Muscle of leg (tissue), 11 donors: ENCODE results near the gene PPM1H. TPM values are rescaled to one million over a fixed set of nuclear protein-coding genes. Genes with fewer than 3 reads are reported as not detected.
"Not testable (repeated sequence)": the region's sequence is repeated elsewhere in the genome, so short reads cannot be mapped to it uniquely, and the experiment has no call there.

ENCODE experiments used
- DNase-seq: peaks from one replicate; pipeline ENCODE4 v3.0.0; 2013
- H3K27ac ChIP-seq: one replicate; pipeline ENCODE4 v1.5.1; 2013; ENCODE audit warnings: mild to moderate bottlenecking, low read length, control low read depth
- H3K27me3 ChIP-seq: one replicate; pipeline ENCODE4 v1.6.1; 2013; ENCODE audit warnings: low read length; ENCODE audit not compliant: control insufficient read depth, insufficient read depth
- H3K36me3 ChIP-seq: one replicate; pipeline ENCODE4 v1.6.1; 2013; ENCODE audit warnings: low read length; ENCODE audit not compliant: control insufficient read depth, insufficient read depth
- H3K4me1 ChIP-seq: one replicate; pipeline ENCODE4 v1.6.1; 2013; ENCODE audit warnings: low read length; ENCODE audit not compliant: control insufficient read depth, insufficient read depth
- H3K4me3 ChIP-seq: one replicate; pipeline ENCODE4 v1.5.1; 2013; ENCODE audit warnings: low read length, control low read depth
- H3K9me3 ChIP-seq: replicated peaks from 2 replicates; pipeline ENCODE4 v1.6.1; 2013; ENCODE audit warnings: low read depth, low read length; ENCODE audit not compliant: control insufficient read depth
- WGBS: methylation state at CpG from one replicate; pipeline ENCODE4 v1.1.5; 2013; ENCODE audit warnings: missing lambda C conversion rate; ENCODE audit not compliant: insufficient coverage; 5-methylcytosine and 5-hydroxymethylcytosine counted together
- polyA plus RNA-seq, 8 donors: library from polyadenylated mRNA; unstranded; fragments of 120-200 nt; gene quantifications; one replicate each; pipeline versions ENCODE4 v1.2.1 to v1.2.3, GENCODE V29; 2013; ENCODE audit warnings: inconsistent platforms in 1 of 8, low replicate concordance in 1 of 8; ENCODE audit not compliant: insufficient read length in 8 of 8, insufficient read depth in 1 of 8
- total RNA-seq: library from RNA; stranded (reverse); fragments of 120-200 nt; gene quantifications from one replicate; pipeline ENCODE4 v1.2.4, GENCODE V29; 2013

PPM1H gene
- total and polyA plus RNA-seq, 9 donors, result 2.7 to 4.2 (median 3.4) TPM

GRCh38 chr12:62966990-62967506 lies 32.1 kb upstream of the PPM1H start:
- no peaks in the 10 kb centered on the region for H3K4me1 ChIP-seq
- no peaks in the 10 kb centered on the region for H3K36me3 ChIP-seq
- no peak overlapping the region for H3K27ac ChIP-seq
- no peak for DNase-seq
- no peak overlapping the region for H3K4me3 ChIP-seq
- no peaks in the 10 kb centered on the region for H3K9me3 ChIP-seq
- H3K27me3 ChIP-seq, result no peaks in the 10 kb centered on the region

DNA sequence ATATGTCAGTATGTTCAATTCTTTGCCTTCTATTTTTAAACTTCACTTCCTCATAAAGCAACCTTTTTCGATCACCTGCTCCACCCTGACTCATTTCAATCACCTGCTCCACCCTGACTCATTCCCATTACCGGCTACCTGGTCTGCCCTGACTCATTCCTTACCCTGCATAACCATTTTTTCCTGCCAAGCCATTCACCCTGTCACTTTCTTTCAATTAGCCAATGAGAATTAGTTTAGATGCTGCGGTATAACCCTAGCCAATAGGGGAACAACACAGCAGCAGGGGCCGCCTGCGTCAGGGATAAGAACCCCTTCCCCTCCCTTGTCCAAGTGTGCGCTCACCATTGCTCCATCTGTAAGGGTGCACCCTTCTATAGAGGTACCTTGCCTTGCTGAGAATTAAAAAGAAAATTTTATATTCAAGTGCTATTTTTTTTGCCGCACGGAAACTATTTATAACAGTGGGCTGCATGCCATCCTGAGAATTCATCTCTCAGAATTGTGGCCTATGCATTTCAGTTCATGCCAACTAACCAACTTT lies 31.6 kb upstream of the PPM1H start:
- 83% methylated on average over 2 of the region's 8 CpGs for WGBS
- not testable (repeated sequence) for H3K4me3 ChIP-seq, H3K27ac ChIP-seq, DNase-seq, H3K9me3 ChIP-seq, H3K27me3 ChIP-seq, H3K36me3 ChIP-seq, H3K4me1 ChIP-seq

DNA sequence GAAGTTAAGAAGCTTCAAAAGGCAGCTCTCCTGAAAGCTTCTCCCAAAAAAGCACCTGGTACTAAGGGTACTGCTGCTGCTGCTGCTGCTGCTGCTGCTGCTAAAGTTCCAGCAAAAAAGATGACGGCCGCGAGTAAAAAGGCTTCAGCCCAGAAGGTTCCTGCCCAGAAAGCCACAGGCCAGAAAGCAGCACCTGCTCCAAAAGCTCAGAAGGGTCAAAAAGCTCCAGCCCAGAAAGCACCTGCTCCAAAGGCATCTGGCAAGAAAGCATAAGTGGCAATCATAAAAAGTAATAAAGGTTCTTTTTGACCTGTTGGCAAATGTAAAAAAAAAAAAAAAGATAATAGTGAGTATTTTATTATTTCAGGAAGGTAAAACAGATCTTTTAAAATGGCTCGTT lies 30.8 kb upstream of the PPM1H start:
- WGBS, result 82% methylated on average over 3 of the region's 4 CpGs
- H3K36me3 ChIP-seq, result not testable (repeated sequence)

GRCh38 chr12:62965242-62965641 lies 30.3 kb upstream of the PPM1H start:
- H3K27me3 ChIP-seq, H3K27ac ChIP-seq, H3K4me1 ChIP-seq, DNase-seq, H3K36me3 ChIP-seq, H3K9me3 ChIP-seq, H3K4me3 ChIP-seq: not testable (repeated sequence)
- WGBS, result 90% methylated on average over 10 of the region's 11 CpGs

More for the DNA sequence above, 30.8 kb upstream of the PPM1H start:
- not testable (repeated sequence) for H3K9me3 ChIP-seq, H3K27ac ChIP-seq, H3K4me3 ChIP-seq, DNase-seq, H3K27me3 ChIP-seq, H3K4me1 ChIP-seq

GRCh38 chr12:62963486-62964041 lies 28.6 kb upstream of the PPM1H start:
- no peaks in the 10 kb centered on the region for H3K4me1 ChIP-seq
- 63% methylated on average over 1 of the region's 2 CpGs for WGBS
- no peak overlapping the region for H3K4me3 ChIP-seq
- H3K9me3 ChIP-seq, result no peaks in the 10 kb centered on the region
- H3K27ac ChIP-seq, result no peak overlapping the region
- no peak for DNase-seq
- no peaks in the 10 kb centered on the region for H3K27me3 ChIP-seq
- no peaks in the 10 kb centered on the region for H3K36me3 ChIP-seq

- H3K27ac ChIP-seq, result no peak overlapping the region
- H3K9me3 ChIP-seq, result no peaks in the 10 kb centered on the region
- no peak for DNase-seq
- H3K4me3 ChIP-seq, result no peak overlapping the region
- no CpG with 5 or more reads among the region's 1 CpG for whole genome bisulfite sequencing
- no peaks in the 10 kb centered on the region for H3K36me3 ChIP-seq
- no peaks in the 10 kb centered on the region for H3K27me3 ChIP-seq
- H3K4me1 ChIP-seq, result no peaks in the 10 kb centered on the region
These were observed 25.4 kb upstream of the PPM1H start for GRCh38 chr12:62960324-62960723.

DNA sequence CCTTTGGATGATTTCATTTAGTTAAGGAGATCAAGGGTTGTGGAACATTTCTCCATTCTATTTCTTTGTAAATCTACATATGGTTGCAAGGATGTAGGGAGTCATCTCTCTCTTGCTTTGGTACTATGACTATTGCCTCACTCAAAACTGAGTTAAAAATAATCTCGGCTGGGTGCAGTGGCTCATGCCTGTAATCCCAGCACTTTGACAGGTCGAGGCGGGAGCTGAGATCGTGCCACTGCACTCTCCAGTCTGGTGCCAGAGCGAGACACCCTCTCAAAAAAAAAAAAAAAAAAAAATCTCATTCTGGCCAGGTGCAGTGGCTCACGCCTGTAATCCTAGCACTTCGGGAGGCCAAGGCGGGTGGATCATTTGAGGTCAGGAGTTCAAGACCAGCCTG lies 24.8 kb upstream of the PPM1H start:
- H3K27me3 ChIP-seq, result no peaks in the 10 kb centered on the region
- no CpG with 5 or more reads among the region's 8 CpGs for WGBS
- H3K9me3 ChIP-seq, result no peaks in the 10 kb centered on the region
- H3K4me3 ChIP-seq, result no peak overlapping the region
- H3K4me1 ChIP-seq, result no peaks in the 10 kb centered on the region
- H3K27ac ChIP-seq, result no peak overlapping the region
- no peak for DNase-seq
- no peaks in the 10 kb centered on the region for H3K36me3 ChIP-seq

GRCh38 chr12:62957233-62957953 lies 22.4 kb upstream of the PPM1H start:
- H3K4me1 ChIP-seq, result no peaks in the 10 kb centered on the region
- WGBS, result no CpG with 5 or more reads among the region's 2 CpGs
- H3K36me3 ChIP-seq, result no peaks in the 10 kb centered on the region
- no peaks in the 10 kb centered on the region for H3K27me3 ChIP-seq
- DNase-seq, result peak; percentile 2
- H3K9me3 ChIP-seq, result no peaks in the 10 kb centered on the region
- no peak overlapping the region for H3K27ac ChIP-seq
- H3K4me3 ChIP-seq, result no peak overlapping the region

DNA sequence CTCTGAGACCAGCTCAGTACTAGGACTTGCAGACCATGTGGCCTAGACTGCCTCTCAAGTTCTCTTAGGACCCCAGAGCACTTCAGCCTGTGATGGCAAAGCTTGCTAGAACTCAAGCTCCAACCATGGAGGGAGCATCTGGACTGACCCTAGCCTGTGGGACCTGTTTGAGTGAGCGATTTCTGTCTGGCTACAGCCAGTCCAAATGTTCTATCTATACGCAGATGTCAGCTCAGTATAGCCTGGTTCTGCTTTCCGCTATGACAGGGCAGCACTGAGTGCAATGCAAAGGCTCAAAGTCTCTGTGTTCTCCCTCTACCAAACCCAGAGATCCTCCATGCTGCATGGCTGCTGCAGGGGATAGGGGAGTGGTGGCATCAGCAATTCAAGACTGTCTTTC lies 20.7 kb upstream of the PPM1H start:
- H3K4me3 ChIP-seq, result no peak overlapping the region
- H3K9me3 ChIP-seq, result no peaks in the 10 kb centered on the region
- no peak overlapping the region for H3K27ac ChIP-seq
- no peaks in the 10 kb centered on the region for H3K4me1 ChIP-seq
- WGBS, result 96% methylated on average over 2 of the region's 3 CpGs
- no peak for DNase-seq
- H3K36me3 ChIP-seq, result no peaks in the 10 kb centered on the region
- H3K27me3 ChIP-seq, result no peaks in the 10 kb centered on the region

- no peaks in the 10 kb centered on the region for H3K9me3 ChIP-seq
- H3K4me1 ChIP-seq, result no peaks in the 10 kb centered on the region
- WGBS, result no CpG with 5 or more reads among the region's 1 CpG
- H3K27me3 ChIP-seq, result no peaks in the 10 kb centered on the region
- H3K27ac ChIP-seq, result no peak overlapping the region
- DNase-seq, result no peak
- no peak overlapping the region for H3K4me3 ChIP-seq
- H3K36me3 ChIP-seq, result no peaks in the 10 kb centered on the region
These were observed 15.4 kb upstream of the PPM1H start for GRCh38 chr12:62950317-62950716.
